Peyer's patch (tissue), 4 donors: ENCODE results near the gene ATP6V1F. TPM values are rescaled to one million over a fixed set of nuclear protein-coding genes. Genes with fewer than 3 reads are reported as not detected.

Experiments used
- DNase-seq, 3 donors: peaks; one replicate each; pipeline ENCODE4 v3.0.0-alpha.2; 2017 to 2019
- H3K27ac ChIP-seq, 4 donors: fragments of 200-600 bp; sonication (generic); one replicate each; pipeline ENCODE4 v1.5.1; 2016 to 2019
- H3K27me3 ChIP-seq, 2 donors: fragments of 200-600 bp; sonication (generic); one replicate each; pipeline ENCODE4 v1.5.1; 2019
- H3K36me3 ChIP-seq, 3 donors: fragments of 200-600 bp; sonication (generic); one replicate each; pipeline ENCODE4 v1.5.1; 2016 to 2019
- H3K4me1 ChIP-seq, 4 donors: fragments of 200-600 bp; sonication (generic); one replicate each; pipeline ENCODE4 v1.5.1; 2016 to 2019
- H3K4me3 ChIP-seq, 4 donors: fragments of 200-600 bp; sonication (generic); 1 replicate in 3 of 4; 2 replicates in 1 of 4; pipeline ENCODE4 v1.5.1; 2016 to 2019; ENCODE audit warnings: mild to moderate bottlenecking in 1 of 4
- H3K9me3 ChIP-seq, 4 donors: fragments of 200-600 bp; sonication (generic); one replicate each; pipeline ENCODE4 v1.5.1; 2016 to 2019; ENCODE audit warnings: mild to moderate bottlenecking in 1 of 4
- CTCF ChIP-seq, 6 experiments: fragments of 450-650 bp in 4 of 6; fragments of 200-600 bp in 2 of 6; sonication (generic) in 1 of 6; IDR thresholded peaks; one replicate each; pipeline ENCODE4 v1.5.1; 2017 to 2019; ENCODE audit warnings: antibody characterized with exemption in 6 of 6, mild to moderate bottlenecking in 3 of 6, moderate library complexity in 1 of 6
- POLR2A ChIP-seq, 2 donors: fragments of 450-650 bp; IDR thresholded peaks; one replicate each; pipeline ENCODE4 v1.5.1; 2017; ENCODE audit warnings: antibody characterized with exemption in 2 of 2, mild to moderate bottlenecking in 2 of 2, moderate library complexity in 2 of 2
- total RNA-seq, 4 donors: library from RNA; depleted of rRNA; stranded (reverse); fragments of >200 nt; gene quantifications; one replicate each; pipeline ENCODE4 v1.1.0, GENCODE V29; 2016

Gene ATP6V1F
- total RNA-seq, 4 donors from 2014 or later: 71.3 to 88.3 (median 84.6) TPM

DNA sequence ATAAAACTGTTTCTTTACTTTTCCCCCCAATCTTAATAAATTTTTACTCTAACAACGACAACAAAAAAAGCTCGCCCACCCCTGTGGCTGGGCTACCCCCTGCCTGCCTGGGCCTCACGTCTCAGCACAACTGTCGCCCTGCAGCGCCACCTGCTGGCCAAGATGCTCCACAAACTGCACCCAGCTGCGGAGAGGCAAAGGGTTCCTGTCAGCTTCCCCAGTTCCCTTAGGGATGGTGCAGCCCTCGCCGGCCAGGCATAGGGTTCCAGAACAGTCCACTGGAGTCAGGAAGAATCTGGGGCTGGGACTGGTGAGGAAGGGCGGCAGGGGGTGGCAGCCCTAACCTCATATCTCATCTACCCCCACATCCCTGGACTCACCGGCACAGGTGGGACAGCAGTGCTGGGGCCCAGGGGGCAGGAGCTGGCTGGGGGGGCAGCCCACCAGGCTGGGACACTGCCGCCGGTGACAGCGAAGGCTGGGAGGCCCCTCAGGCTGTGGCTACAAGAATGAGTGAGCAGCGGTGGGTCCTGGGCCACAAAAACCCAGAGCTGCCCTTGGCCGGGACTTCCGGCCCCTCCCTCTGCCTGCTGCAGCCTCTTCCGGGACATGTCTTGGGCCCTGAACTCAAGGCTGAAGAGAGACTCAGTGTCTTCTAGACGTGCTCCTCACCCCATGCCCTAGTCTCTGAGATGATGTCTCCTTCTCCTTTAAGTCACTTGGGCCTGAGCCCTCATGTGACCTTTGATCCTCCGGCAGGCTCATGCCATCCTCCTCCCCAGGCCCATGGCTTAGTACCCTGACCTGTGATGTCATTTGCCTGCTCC lies 21.2 kb downstream of the ATP6V1F start:
- H3K27ac ChIP-seq: peak overlapping the region in 3 of 4 donors; percentile 61 to 76 (median 75)

DNA sequence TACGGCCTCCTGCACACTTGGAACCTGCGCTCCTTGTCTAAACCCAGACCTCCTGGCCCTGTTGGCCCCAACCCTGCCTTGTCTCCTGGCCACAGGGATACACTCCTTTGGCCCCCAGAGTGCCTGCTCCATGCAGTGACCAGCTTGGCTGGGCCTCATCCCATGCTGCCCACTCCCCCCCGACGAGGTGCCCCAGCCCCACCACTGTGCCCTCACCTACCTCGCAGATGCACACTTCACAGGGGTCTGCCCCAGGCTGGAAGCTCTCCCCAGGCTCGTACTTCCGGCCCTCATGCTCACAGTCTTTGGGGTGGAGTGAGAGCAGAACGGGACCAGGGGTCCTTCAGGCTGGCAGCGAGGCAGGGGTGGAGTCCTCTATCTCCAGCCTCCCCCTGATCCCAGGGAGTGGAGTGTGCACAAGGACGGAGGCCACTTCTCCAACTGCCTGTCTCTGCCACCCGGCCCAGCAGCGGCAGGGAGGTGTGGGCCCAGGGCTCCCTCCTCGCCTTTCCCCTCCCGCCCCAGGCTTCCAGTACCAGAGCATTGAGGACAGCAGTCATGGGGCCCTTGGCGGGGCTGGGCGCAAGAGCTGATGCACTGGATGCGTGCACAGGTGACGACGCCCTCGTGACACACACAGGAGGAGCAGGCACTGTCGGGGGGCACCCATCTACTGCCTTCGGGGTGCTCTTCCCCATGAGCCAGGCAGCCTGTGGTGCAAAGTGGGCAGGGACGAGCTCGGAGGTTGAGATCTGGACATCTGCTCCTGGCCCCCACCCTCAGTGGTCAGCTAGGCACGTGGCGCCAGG lies 22.1 kb downstream of the ATP6V1F start:
- Histone ChIP-seq H3K27me3 (no peaks in the 10 kb centered on the region), H3K9me3 (no peaks in the 10 kb centered on the region), H3K4me3 (no peak overlapping the region), H3K27ac (peak overlapping the region in 1 of 4 donors; percentile 75), H3K4me1 (peaks cover 0 to 11% (median 2%) of the 10 kb centered on the region in 4 donors), H3K36me3 (no peaks in the 10 kb centered on the region)
- TF ChIP-seq POLR2A (IDR thresholded peaks at IDR 0.05) (no peak), CTCF (IDR thresholded peaks at IDR 0.05) (no peak)
- peak in 1 of 3 donors; percentile 46 for DNase-seq

More for the DNA sequence above, 21.2 kb downstream of the ATP6V1F start:
- Histone ChIP-seq H3K4me3 (peak overlapping the region; percentile 41 to 50 (median 49)), H3K27me3 (no peaks in the 10 kb centered on the region), H3K36me3 (no peaks in the 10 kb centered on the region), H3K4me1 (peaks cover 0 to 11% (median 2%) of the 10 kb centered on the region in 4 donors), H3K9me3 (no peaks in the 10 kb centered on the region)
- TF ChIP-seq CTCF (IDR thresholded peaks at IDR 0.05) (peak; percentile 58 to 97 (median 90)), POLR2A (IDR thresholded peaks at IDR 0.05) (peak; percentile 39 to 64)
- DNase-seq: peak; percentile 85 to 94 (median 92)

- DNase-seq: no peak
Observed at GRCh38 chr7:128885370-128886187, 22.9 kb downstream of the ATP6V1F start.

DNA sequence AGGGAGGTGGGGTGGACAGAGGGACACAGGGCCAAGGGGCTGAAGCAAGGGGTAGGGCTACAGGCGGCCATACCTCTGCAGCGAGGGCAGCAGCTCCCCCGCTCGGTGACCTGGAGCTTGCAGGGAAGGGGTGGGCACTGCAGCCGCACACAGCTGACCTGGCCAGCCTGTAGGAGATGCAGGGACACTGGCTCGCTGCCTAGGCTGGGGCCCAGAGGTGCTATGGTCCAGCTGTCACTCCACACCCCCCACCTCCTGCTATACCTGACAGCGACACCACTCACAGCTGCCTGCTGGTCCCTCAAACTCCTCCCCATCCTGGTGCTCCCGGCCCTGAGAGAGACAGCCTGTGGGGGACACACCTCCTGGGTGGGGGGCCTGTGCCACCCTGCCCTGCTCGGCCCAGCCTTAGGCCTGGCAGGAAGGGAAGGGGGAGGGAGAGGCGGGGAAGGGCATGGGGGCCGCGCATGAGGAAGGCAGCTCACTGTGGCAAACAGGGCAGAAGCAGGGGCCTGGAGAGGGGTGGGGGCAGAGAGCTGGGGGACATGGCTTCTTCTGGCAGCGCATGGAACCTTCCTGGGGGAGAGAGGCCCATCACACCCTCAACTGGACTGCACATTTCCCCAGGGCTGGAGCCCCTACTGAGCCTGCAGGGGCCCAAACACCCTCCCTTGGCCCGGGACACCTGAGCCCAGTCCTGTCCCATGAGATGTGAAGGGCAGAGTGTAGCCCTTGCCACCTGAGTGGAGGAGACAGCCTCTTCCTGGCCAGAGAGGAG lies 23.9 kb downstream of the ATP6V1F start:
- Histone ChIP-seq H3K27me3 (peaks cover 0 to 12% of the 10 kb centered on the region in 2 donors), H3K36me3 (no peaks in the 10 kb centered on the region), H3K4me1 (peaks cover 3 to 20% (median 5%) of the 10 kb centered on the region in 4 donors), H3K9me3 (no peaks in the 10 kb centered on the region), H3K4me3 (no peak overlapping the region), H3K27ac (no peak overlapping the region)
- peak in 1 of 3 donors; percentile 43 for DNase-seq
- TF ChIP-seq POLR2A (IDR thresholded peaks at IDR 0.05): no peak
- TF ChIP-seq CTCF (IDR thresholded peaks at IDR 0.05): no peak

More at GRCh38 chr7:128885370-128886187, 22.9 kb downstream of the ATP6V1F start:
- Histone ChIP-seq H3K36me3 (no peaks in the 10 kb centered on the region), H3K27ac (no peak overlapping the region), H3K27me3 (peaks cover 0 to 2% of the 10 kb centered on the region in 2 donors), H3K9me3 (no peaks in the 10 kb centered on the region), H3K4me3 (no peak overlapping the region), H3K4me1 (peaks cover 0 to 11% (median 2%) of the 10 kb centered on the region in 4 donors)
- no peak for TF ChIP-seq POLR2A (IDR thresholded peaks at IDR 0.05)
- TF ChIP-seq CTCF (IDR thresholded peaks at IDR 0.05): no peak
